HEK293 (cell line): ENCODE results near the gene POM121L2.
A peak's percentile ranks its signal among the peaks of the same experiment; 100 is the strongest.

Experiments used
- BCL11B ChIP-seq: fragments of 450-650 bp; formaldehyde crosslinking; IDR thresholded peaks from 2 replicates; pipeline ENCODE4 v1.5.1; 2016; ENCODE audit warnings: low read depth, missing biosample characterization, missing genetic modification characterization
- BCL6B ChIP-seq: fragments of 450-650 bp; formaldehyde crosslinking; IDR thresholded peaks from 2 replicates; pipeline ENCODE4 v1.5.1; 2017; ENCODE audit warnings: missing biosample characterization, missing genetic modification characterization
- HOXD13 ChIP-seq: sonication (generic); formaldehyde crosslinking; IDR thresholded peaks from 2 replicates; pipeline ENCODE4 v1.8.0; 2022; ENCODE audit warnings: missing genetic modification reagents, borderline replicate concordance
- INSM2 ChIP-seq: fragments of 450-650 bp; formaldehyde crosslinking; IDR thresholded peaks from 2 replicates; pipeline ENCODE4 v1.5.1; 2016; ENCODE audit warnings: missing biosample characterization, missing genetic modification characterization
- PRDM10 ChIP-seq: fragments of 450-650 bp; formaldehyde crosslinking; IDR thresholded peaks from 2 replicates; pipeline ENCODE4 v1.5.1; 2016; ENCODE audit warnings: missing biosample characterization, missing genetic modification characterization
- ZBTB1 ChIP-seq: fragments of 450-650 bp; formaldehyde crosslinking; IDR thresholded peaks from 2 replicates; pipeline ENCODE4 v1.5.1; 2016; ENCODE audit warnings: missing biosample characterization, missing genetic modification characterization
- ZBTB48 ChIP-seq: fragments of 450-650 bp; formaldehyde crosslinking; IDR thresholded peaks from 2 replicates; pipeline ENCODE4 v1.5.1; 2016; ENCODE audit warnings: missing biosample characterization, missing genetic modification characterization
- ZNF2 ChIP-seq: fragments of 450-650 bp; formaldehyde crosslinking; IDR thresholded peaks from 2 replicates; pipeline ENCODE4 v1.5.1; 2016; ENCODE audit warnings: missing biosample characterization, missing genetic modification characterization
- ZNF280D ChIP-seq: fragments of 450-650 bp; formaldehyde crosslinking; IDR thresholded peaks from 2 replicates; pipeline ENCODE4 v1.5.1; 2016; ENCODE audit warnings: missing biosample characterization, missing genetic modification characterization
- ZNF302 ChIP-seq: fragments of 450-650 bp; formaldehyde crosslinking; IDR thresholded peaks from 2 replicates; pipeline ENCODE4 v1.5.1; 2016; ENCODE audit warnings: missing biosample characterization, missing genetic modification characterization, low read depth
- ZNF391 ChIP-seq: fragments of 450-650 bp; formaldehyde crosslinking; IDR thresholded peaks from 2 replicates; pipeline ENCODE4 v1.5.1; 2016; ENCODE audit warnings: low read depth, missing biosample characterization, missing genetic modification characterization, borderline replicate concordance
- ZNF394 ChIP-seq: fragments of 450-650 bp; formaldehyde crosslinking; IDR thresholded peaks from 2 replicates; pipeline ENCODE4 v1.5.1; 2016; ENCODE audit warnings: missing biosample characterization, missing genetic modification characterization, mild to moderate bottlenecking, moderate library complexity, borderline replicate concordance
- ZNF48 ChIP-seq: fragments of 450-650 bp; formaldehyde crosslinking; IDR thresholded peaks from 2 replicates; pipeline ENCODE4 v1.5.1; 2016; ENCODE audit warnings: missing biosample characterization, missing genetic modification characterization
- ZNF501 ChIP-seq: fragments of 450-650 bp; formaldehyde crosslinking; IDR thresholded peaks from 2 replicates; pipeline ENCODE4 v1.5.1; 2016; ENCODE audit warnings: missing biosample characterization, missing genetic modification characterization
- ZNF558 ChIP-seq: fragments of 450-650 bp; formaldehyde crosslinking; IDR thresholded peaks from 2 replicates; pipeline ENCODE4 v1.5.1; 2016; ENCODE audit warnings: missing biosample characterization, missing genetic modification characterization
- ZNF639 ChIP-seq: fragments of 450-650 bp; formaldehyde crosslinking; IDR thresholded peaks from 2 replicates; pipeline ENCODE4 v1.5.1; 2016; ENCODE audit warnings: missing biosample characterization, missing genetic modification characterization
- ZNF747 ChIP-seq: fragments of 450-650 bp; formaldehyde crosslinking; IDR thresholded peaks from 2 replicates; pipeline ENCODE4 v1.5.1; 2016; ENCODE audit warnings: missing biosample characterization, missing genetic modification characterization
- ZNF785 ChIP-seq: fragments of 450-650 bp; formaldehyde crosslinking; IDR thresholded peaks from 2 replicates; pipeline ENCODE4 v1.5.1; 2016; ENCODE audit warnings: missing biosample characterization, missing genetic modification characterization
- ZSCAN23 ChIP-seq: fragments of 450-650 bp; formaldehyde crosslinking; IDR thresholded peaks from 2 replicates; pipeline ENCODE4 v1.5.1; 2016; ENCODE audit warnings: missing biosample characterization, missing genetic modification characterization
- TF ChIP-seq, protein P1 (sequence below): fragments of 450-650 bp; formaldehyde crosslinking; IDR thresholded peaks from 2 replicates; pipeline ENCODE4 v1.5.0; 2017; ENCODE audit warnings: missing biosample characterization, missing genetic modification characterization, borderline replicate concordance
- TF ChIP-seq, protein P2 (sequence below): fragments of 450-650 bp; formaldehyde crosslinking; IDR thresholded peaks from 2 replicates; pipeline ENCODE4 v1.5.1; 2016; ENCODE audit warnings: missing biosample characterization, missing genetic modification characterization

The POM121L2 gene

GRCh38 chr6:27332692-27333641, 20.9 kb upstream of the POM121L2 start (continued):
- TF ChIP-seq, protein P1, sequence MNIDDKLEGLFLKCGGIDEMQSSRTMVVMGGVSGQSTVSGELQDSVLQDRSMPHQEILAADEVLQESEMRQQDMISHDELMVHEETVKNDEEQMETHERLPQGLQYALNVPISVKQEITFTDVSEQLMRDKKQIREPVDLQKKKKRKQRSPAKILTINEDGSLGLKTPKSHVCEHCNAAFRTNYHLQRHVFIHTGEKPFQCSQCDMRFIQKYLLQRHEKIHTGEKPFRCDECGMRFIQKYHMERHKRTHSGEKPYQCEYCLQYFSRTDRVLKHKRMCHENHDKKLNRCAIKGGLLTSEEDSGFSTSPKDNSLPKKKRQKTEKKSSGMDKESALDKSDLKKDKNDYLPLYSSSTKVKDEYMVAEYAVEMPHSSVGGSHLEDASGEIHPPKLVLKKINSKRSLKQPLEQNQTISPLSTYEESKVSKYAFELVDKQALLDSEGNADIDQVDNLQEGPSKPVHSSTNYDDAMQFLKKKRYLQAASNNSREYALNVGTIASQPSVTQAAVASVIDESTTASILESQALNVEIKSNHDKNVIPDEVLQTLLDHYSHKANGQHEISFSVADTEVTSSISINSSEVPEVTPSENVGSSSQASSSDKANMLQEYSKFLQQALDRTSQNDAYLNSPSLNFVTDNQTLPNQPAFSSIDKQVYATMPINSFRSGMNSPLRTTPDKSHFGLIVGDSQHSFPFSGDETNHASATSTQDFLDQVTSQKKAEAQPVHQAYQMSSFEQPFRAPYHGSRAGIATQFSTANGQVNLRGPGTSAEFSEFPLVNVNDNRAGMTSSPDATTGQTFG (tag by site-specific recombination), result no peak
- TF ChIP-seq ZBTB48 (tag by site-specific recombination) (peak; percentile 93), BCL6B (peak; percentile 20; the same call in 1 of the 2 replicates), ZNF394 (peak; percentile 71), ZNF747 (tag by site-specific recombination) (no peak), ZSCAN23 (tag by site-specific recombination) (peak; percentile 62; the same call in 1 of the 2 replicates), ZNF2 (tag by site-specific recombination) (peak; percentile 92), HOXD13 (CRISPR knock-in tag) (peak; percentile 60; the same call in 1 of the 2 replicates), ZNF785 (tag by site-specific recombination) (no peak), ZBTB1 (no peak), PRDM10 (tag by site-specific recombination) (peak; percentile 62), ZNF280D (tag by site-specific recombination) (peak; percentile 78; the same call in 1 of the 2 replicates), ZNF302 (tag by site-specific recombination) (no peak), BCL11B (tag by site-specific recombination) (0 out of 2 replicates have a peak, but pooled peaks have one; percentile 44), INSM2 (peak; percentile 43; the same call in 1 of the 2 replicates), ZNF501 (tag by site-specific recombination) (peak; percentile 89; the same call in 1 of the 2 replicates), ZNF48 (tag by site-specific recombination) (no peak), ZNF639 (peak; percentile 73), ZNF391 (tag by site-specific recombination) (peak; percentile 81), ZNF558 (peak; percentile 59; the same call in 1 of the 2 replicates)
- TF ChIP-seq, protein P2, sequence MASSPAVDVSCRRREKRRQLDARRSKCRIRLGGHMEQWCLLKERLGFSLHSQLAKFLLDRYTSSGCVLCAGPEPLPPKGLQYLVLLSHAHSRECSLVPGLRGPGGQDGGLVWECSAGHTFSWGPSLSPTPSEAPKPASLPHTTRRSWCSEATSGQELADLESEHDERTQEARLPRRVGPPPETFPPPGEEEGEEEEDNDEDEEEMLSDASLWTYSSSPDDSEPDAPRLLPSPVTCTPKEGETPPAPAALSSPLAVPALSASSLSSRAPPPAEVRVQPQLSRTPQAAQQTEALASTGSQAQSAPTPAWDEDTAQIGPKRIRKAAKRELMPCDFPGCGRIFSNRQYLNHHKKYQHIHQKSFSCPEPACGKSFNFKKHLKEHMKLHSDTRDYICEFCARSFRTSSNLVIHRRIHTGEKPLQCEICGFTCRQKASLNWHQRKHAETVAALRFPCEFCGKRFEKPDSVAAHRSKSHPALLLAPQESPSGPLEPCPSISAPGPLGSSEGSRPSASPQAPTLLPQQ, result peak; percentile 89
